B cell (primary cell): ENCODE results near the gene ARFGAP2.

ENCODE experiments used
- CTCF ChIP-seq: fragments of 200-600 bp; IDR thresholded peaks from one replicate; pipeline ENCODE4 v1.8.0; 2022; ENCODE audit warnings: antibody characterized with exemption, mild to moderate bottlenecking
- EZH2 ChIP-seq: IDR thresholded peaks from 2 replicates; pipeline ENCODE4 v1.6.1; 2012; ENCODE audit warnings: borderline replicate concordance, low read depth, mild to moderate bottlenecking, moderate library complexity, low read length; ENCODE audit not compliant: insufficient read depth, poor library complexity, severe bottlenecking

- TF ChIP-seq CTCF = no peak
- TF ChIP-seq EZH2 = no peak
Observed at GRCh38 chr11:47189100-47189834, 12.6 kb upstream of the ARFGAP2 start.
